Measurements from ENCODE around the gene SLC43A2. TPM values are rescaled to one million over a fixed set of nuclear protein-coding genes. Genes with fewer than 3 reads are reported as not detected.
"Not testable (repeated sequence)": the region's sequence is repeated elsewhere in the genome, so short reads cannot be mapped to it uniquely, and the experiment has no call there.

SLC43A2 gene
- total RNA-seq, 6 experiments from 2014 or later = 1.4 to 8.9 (median 5.1) TPM

- Histone ChIP-seq H3K36me3 (no peaks in the 10 kb centered on the region), H3K27me3 (no peaks in the 10 kb centered on the region), H3K27ac (no peak overlapping the region), H3K4me1 (peaks cover 0 to 12% (median 3%) of the 10 kb centered on the region in 4 donors), H3K9me3 (no peaks in the 10 kb centered on the region), H3K4me3 (no peak overlapping the region)
- ATAC-seq (peak in 1 of 4 donors; percentile 3), DNase-seq (no peak)
- TF ChIP-seq POLR2A (IDR thresholded peaks at IDR 0.05) (no peak), CTCF (IDR thresholded peaks at IDR 0.05) (no peak)
- WGBS (ENCODE audit: insufficient coverage, low coverage, low lambda C conversion rate, missing lambda C conversion rate) = 63% methylated on average over 12 of the region's 19 CpGs
- intact Hi-C loops (cut with DNase I) = no loop called here
Observed at GRCh38 chr17:1563786-1564613, 64.6 kb downstream of the SLC43A2 start.

GRCh38 chr17:1563471-1563785 lies 65.2 kb downstream of the SLC43A2 start:
- H3K27ac ChIP-seq; intact Hi-C loops (cut with DNase I): not testable (repeated sequence)
- 62% methylated on average over 15 of the region's 15 CpGs for WGBS (ENCODE audit: insufficient coverage, low coverage, low lambda C conversion rate, missing lambda C conversion rate)

GRCh38 chr17:1562176-1562643 lies 66.4 kb downstream of the SLC43A2 start:
- intact Hi-C loops (cut with DNase I) = no loop called here
- DNase-seq = peak in 2 of 3 donors; percentile 66 to 73
- peak; percentile 3 to 34 (median 8) for ATAC-seq
- Histone ChIP-seq H3K36me3 (no peaks in the 10 kb centered on the region), H3K27ac (peak overlapping the region; percentile 64 to 80 (median 65)), H3K4me1 (peaks cover 0 to 18% (median 3%) of the 10 kb centered on the region in 4 donors), H3K9me3 (no peaks in the 10 kb centered on the region), H3K4me3 (peak overlapping the region; percentile 64 to 85 (median 78)), H3K27me3 (no peaks in the 10 kb centered on the region)
- TF ChIP-seq CTCF (IDR thresholded peaks at IDR 0.05) (no peak), POLR2A (IDR thresholded peaks at IDR 0.05) (no peak)
- 2% methylated on average over 13 of the region's 62 CpGs for WGBS (ENCODE audit: insufficient coverage, low coverage, low lambda C conversion rate, missing lambda C conversion rate)

More at GRCh38 chr17:1563471-1563785, 65.2 kb downstream of the SLC43A2 start:
- not testable (repeated sequence) for DNase-seq, H3K9me3 ChIP-seq, H3K36me3 ChIP-seq, ATAC-seq, H3K27me3 ChIP-seq
- Histone ChIP-seq H3K4me3 (peak overlapping the region in 1 of 3 donors; percentile 78), H3K4me1 (peaks cover 0 to 12% (median 3%) of the 10 kb centered on the region in 4 donors)

- 12% methylated on average over 22 of the region's 47 CpGs for WGBS (ENCODE audit: insufficient coverage, low coverage, low lambda C conversion rate, missing lambda C conversion rate)
- Histone ChIP-seq H3K9me3 (no peaks in the 10 kb centered on the region), H3K4me1 (peaks cover 0 to 20% (median 3%) of the 10 kb centered on the region in 4 donors), H3K27me3 (no peaks in the 10 kb centered on the region), H3K4me3 (peak overlapping the region; percentile 64 to 85 (median 78)), H3K27ac (peak overlapping the region; percentile 64 to 80 (median 65)), H3K36me3 (no peaks in the 10 kb centered on the region)
- intact Hi-C loops (cut with DNase I) = no loop called here
- no peak for TF ChIP-seq POLR2A (IDR thresholded peaks at IDR 0.05)
- peak; percentile 12 to 41 (median 26) for TF ChIP-seq CTCF (IDR thresholded peaks at IDR 0.05)
- DNase-seq (peak in 1 of 3 donors; percentile 54), ATAC-seq (peak; percentile 31 to 50 (median 40))
Observed at GRCh38 chr17:1561420-1562175, 67.0 kb downstream of the SLC43A2 start.

All from right lobe of liver (tissue), 6 donors.